ENCODE data around the gene PCSK2. TPM values are rescaled to one million over a fixed set of nuclear protein-coding genes. Genes with fewer than 3 reads are reported as not detected.

Gene PCSK2
- total RNA-seq, 3 donors from 2014 or later, result not detected

DNA sequence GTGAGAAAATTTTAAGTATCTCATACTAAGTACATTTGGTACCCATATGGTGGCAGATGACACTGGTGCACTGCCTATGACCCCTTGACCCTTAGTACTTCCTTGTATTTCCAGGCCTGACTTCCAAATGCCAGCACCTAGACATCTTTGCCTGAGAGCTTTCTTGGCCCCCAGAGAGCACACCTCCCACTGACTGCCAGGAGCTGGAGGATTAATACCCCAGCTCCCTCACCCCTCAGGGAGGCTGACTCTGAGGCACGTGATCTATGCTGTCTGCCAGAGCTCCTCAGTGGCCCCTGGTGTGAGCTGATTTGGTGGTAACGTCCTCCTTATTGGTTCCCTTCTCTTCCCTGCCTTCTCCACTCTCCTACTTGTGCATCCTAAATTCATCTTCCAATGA, 266.3 kb downstream of the PCSK2 start:
- no peaks in the 10 kb centered on the region for H3K4me1 Mint-ChIP-seq (ENCODE audit: low read depth)
- H3K36me3 Mint-ChIP-seq (ENCODE audit: insufficient read depth), result no peaks in the 10 kb centered on the region
- no peak for ATAC-seq
- H3K27me3 Mint-ChIP-seq (ENCODE audit: low read depth), result no peaks in the 10 kb centered on the region
- DNase-seq, result no peak
- H3K4me3 Mint-ChIP-seq, result no peak overlapping the region
- H3K9me3 Mint-ChIP-seq, result no peaks in the 10 kb centered on the region

DNA sequence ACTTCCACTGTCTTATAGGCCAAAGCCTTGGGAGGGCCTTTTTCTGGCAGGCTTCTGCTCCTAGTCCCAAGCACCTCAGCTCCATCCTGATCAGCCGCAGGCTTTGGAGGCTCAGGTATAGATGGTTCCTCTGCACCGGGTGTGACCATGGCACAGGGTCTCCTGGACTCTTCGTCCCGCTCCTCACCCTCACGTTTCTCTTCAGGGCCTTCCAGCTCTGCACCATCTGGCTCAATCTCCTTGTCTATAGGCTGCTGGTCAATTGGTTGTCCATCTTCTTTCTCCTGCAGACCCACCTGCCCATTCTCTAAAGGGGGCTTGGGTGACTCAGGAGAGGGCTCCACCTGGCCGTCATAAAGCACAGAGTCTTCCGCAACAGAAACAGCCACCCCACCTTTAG, 267.4 kb downstream of the PCSK2 start:
- no peaks in the 10 kb centered on the region for H3K4me1 Mint-ChIP-seq (ENCODE audit: low read depth)
- H3K9me3 Mint-ChIP-seq, result no peaks in the 10 kb centered on the region
- ATAC-seq (no peak), DNase-seq (no peak)
- H3K4me3 Mint-ChIP-seq, result no peak overlapping the region
- no peaks in the 10 kb centered on the region for H3K27me3 Mint-ChIP-seq (ENCODE audit: low read depth)
- no peaks in the 10 kb centered on the region for H3K36me3 Mint-ChIP-seq (ENCODE audit: insufficient read depth)

- H3K4me1 Mint-ChIP-seq (ENCODE audit: low read depth), result no peaks in the 10 kb centered on the region
- H3K27me3 Mint-ChIP-seq (ENCODE audit: low read depth), result no peaks in the 10 kb centered on the region
- no peak overlapping the region for H3K4me3 Mint-ChIP-seq
- ATAC-seq (no peak), DNase-seq (no peak)
- H3K36me3 Mint-ChIP-seq (ENCODE audit: insufficient read depth), result no peaks in the 10 kb centered on the region
- no peaks in the 10 kb centered on the region for H3K9me3 Mint-ChIP-seq
Measured at GRCh38 chr20:17495826-17496225, 269.0 kb downstream of the PCSK2 start.

DNA sequence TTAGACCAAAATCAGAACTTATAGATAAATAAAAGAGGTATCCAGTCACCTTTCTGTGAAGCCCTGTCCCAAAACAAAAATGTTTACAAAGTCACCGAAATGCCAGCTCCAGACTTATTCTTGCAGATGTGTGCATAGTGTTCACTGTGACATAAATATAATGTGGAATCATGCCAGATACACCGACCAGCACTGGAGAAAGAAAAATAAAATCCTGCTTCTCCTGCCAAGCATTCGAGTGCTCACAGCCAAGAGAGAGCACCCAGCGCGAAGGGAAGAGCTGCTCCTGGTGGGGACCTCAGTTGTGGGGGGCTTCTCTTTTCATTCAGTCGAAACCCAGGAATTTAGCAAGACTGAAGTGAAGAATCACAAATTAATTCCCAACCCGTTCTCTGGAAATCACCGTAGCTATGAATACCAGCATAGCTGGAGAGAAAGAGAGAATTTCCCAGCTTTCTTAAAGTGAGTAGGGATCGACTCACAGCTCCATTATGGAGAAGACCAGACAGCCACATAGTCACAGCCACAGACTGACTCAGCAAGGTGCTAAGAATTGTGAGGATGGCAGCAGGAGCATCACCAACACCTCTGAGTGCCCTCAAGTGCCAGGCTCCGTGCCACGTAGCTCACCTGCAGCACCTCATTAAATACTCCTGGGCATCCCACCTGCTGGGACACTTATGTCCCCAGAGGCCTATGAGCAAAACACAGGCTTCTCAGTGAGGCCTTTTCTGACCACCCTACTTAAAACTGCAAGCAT, 271.2 kb downstream of the PCSK2 start:
- H3K27me3 Mint-ChIP-seq (ENCODE audit: low read depth), result no peaks in the 10 kb centered on the region
- H3K4me3 Mint-ChIP-seq, result no peak overlapping the region
- no peak for ATAC-seq
- DNase-seq, result no peak
- no peaks in the 10 kb centered on the region for H3K9me3 Mint-ChIP-seq
- H3K36me3 Mint-ChIP-seq (ENCODE audit: insufficient read depth), result no peaks in the 10 kb centered on the region
- H3K4me1 Mint-ChIP-seq (ENCODE audit: low read depth), result no peaks in the 10 kb centered on the region

GRCh38 chr20:17498641-17499040, 271.8 kb downstream of the PCSK2 start:
- no peaks in the 10 kb centered on the region for H3K36me3 Mint-ChIP-seq (ENCODE audit: insufficient read depth)
- no peak overlapping the region for H3K4me3 Mint-ChIP-seq
- ATAC-seq (no peak), DNase-seq (no peak)
- peaks cover 4% of the 10 kb centered on the region for H3K4me1 Mint-ChIP-seq (ENCODE audit: low read depth)
- H3K27me3 Mint-ChIP-seq (ENCODE audit: low read depth), result no peaks in the 10 kb centered on the region
- no peaks in the 10 kb centered on the region for H3K9me3 Mint-ChIP-seq

GRCh38 chr20:17499041-17499440, 272.2 kb downstream of the PCSK2 start:
- H3K9me3 Mint-ChIP-seq, result no peaks in the 10 kb centered on the region
- H3K4me1 Mint-ChIP-seq (ENCODE audit: low read depth), result peaks cover 8% of the 10 kb centered on the region
- H3K27me3 Mint-ChIP-seq (ENCODE audit: low read depth), result no peaks in the 10 kb centered on the region
- ATAC-seq (no peak), DNase-seq (no peak)
- no peaks in the 10 kb centered on the region for H3K36me3 Mint-ChIP-seq (ENCODE audit: insufficient read depth)
- no peak overlapping the region for H3K4me3 Mint-ChIP-seq

- ATAC-seq (no peak), DNase-seq (no peak)
- Mint-ChIP-seq H3K4me3 (no peak overlapping the region), H3K4me1 (ENCODE audit: low read depth) (peaks cover 20% of the 10 kb centered on the region), H3K36me3 (ENCODE audit: insufficient read depth) (no peaks in the 10 kb centered on the region), H3K9me3 (no peaks in the 10 kb centered on the region), H3K27me3 (ENCODE audit: low read depth) (no peaks in the 10 kb centered on the region)
Measured at GRCh38 chr20:17500271-17500670, 273.4 kb downstream of the PCSK2 start.

DNA sequence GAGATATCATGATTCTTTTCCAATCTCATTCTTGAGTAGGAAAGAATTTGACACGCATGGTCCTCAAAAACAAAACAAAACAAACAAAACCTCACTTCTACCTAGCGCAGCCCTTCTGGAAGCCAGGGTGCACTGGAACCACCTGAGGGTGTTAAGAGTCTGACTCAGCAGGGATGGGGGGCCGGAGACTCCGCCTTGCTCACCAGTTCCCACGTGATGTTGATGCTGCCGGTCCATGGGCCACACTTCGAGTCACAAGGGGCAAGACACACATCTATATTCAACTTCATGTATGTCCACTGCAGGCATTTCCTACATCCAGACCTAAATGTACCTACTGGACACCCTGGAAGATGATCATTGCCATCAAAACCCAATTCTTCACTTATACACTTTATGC, 274.0 kb downstream of the PCSK2 start:
- H3K4me3 Mint-ChIP-seq, result no peak overlapping the region
- DNase-seq (no peak), ATAC-seq (no peak)
- H3K27me3 Mint-ChIP-seq (ENCODE audit: low read depth), result no peaks in the 10 kb centered on the region
- H3K9me3 Mint-ChIP-seq, result no peaks in the 10 kb centered on the region
- H3K4me1 Mint-ChIP-seq (ENCODE audit: low read depth), result peaks cover 26% of the 10 kb centered on the region
- no peaks in the 10 kb centered on the region for H3K36me3 Mint-ChIP-seq (ENCODE audit: insufficient read depth)

DNA sequence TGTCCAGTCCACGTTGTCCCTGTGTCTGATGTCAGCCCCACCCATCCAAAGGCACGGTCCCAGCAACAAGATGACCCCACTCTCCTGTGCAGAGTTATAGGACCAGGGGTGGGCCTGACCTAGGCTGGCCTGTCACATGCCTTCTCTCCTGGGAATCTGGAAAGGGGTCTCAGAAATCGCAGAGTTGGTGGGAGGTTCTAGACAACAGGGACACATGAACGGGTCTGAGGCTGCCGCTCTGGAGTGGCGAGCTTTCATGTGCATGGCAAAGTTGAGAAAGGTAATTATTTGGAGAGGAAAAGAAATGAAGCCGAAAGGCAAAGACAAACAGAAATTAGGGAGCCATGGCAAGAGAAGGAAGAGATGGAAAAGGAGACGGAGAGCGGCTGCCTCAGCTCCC, 274.9 kb downstream of the PCSK2 start:
- peaks cover 31% of the 10 kb centered on the region for H3K4me1 Mint-ChIP-seq (ENCODE audit: low read depth)
- no peaks in the 10 kb centered on the region for H3K27me3 Mint-ChIP-seq (ENCODE audit: low read depth)
- DNase-seq (no peak), ATAC-seq (no peak)
- H3K4me3 Mint-ChIP-seq, result no peak overlapping the region
- no peaks in the 10 kb centered on the region for H3K36me3 Mint-ChIP-seq (ENCODE audit: insufficient read depth)
- H3K9me3 Mint-ChIP-seq, result no peaks in the 10 kb centered on the region

GRCh38 chr20:17502105-17502504, 275.3 kb downstream of the PCSK2 start:
- ATAC-seq (no peak), DNase-seq (no peak)
- no peak overlapping the region for H3K4me3 Mint-ChIP-seq
- H3K36me3 Mint-ChIP-seq (ENCODE audit: insufficient read depth), result no peaks in the 10 kb centered on the region
- H3K4me1 Mint-ChIP-seq (ENCODE audit: low read depth), result peaks cover 34% of the 10 kb centered on the region
- no peaks in the 10 kb centered on the region for H3K27me3 Mint-ChIP-seq (ENCODE audit: low read depth)
- no peaks in the 10 kb centered on the region for H3K9me3 Mint-ChIP-seq

DNA sequence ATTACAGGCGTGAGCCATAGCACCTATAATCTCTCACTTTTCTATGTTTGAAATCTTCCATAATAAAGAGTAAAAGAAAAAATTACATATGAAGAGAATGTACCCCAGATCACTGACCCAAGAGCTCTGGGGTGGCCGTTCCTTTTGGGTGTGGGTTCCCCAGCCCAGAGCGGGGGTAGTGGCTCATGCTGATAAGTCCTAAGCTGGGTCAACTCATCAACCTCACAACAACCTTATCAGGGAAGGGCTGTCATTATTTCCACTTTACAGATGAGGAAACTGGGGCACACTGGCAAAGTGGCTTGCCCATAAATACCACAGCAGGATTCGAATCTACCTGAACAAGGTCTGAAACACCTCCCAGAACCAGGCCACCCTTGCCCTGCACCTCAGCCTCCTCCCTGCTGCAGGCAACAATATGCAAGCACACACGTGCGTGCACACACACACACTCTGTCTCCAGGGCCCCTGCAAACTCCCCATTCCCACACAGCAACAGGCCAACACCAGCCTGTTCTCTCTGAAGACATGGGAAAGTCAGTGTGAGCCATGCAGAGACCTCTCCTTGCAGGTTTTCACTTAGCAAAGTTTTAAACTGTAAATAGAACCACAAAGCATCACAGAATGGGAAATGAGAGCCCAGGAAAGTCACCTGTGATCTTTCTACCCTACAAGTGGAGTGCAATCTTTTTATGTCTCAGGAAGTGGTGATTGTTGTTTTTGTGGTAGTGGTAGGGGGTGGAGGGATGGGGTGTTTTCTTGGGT, 276.6 kb downstream of the PCSK2 start:
- DNase-seq, result no peak
- no peak for ATAC-seq
- peaks cover 38% of the 10 kb centered on the region for H3K4me1 Mint-ChIP-seq (ENCODE audit: low read depth)
- H3K27me3 Mint-ChIP-seq (ENCODE audit: low read depth), result no peaks in the 10 kb centered on the region
- H3K9me3 Mint-ChIP-seq, result no peaks in the 10 kb centered on the region
- no peak overlapping the region for H3K4me3 Mint-ChIP-seq
- H3K36me3 Mint-ChIP-seq (ENCODE audit: insufficient read depth), result no peaks in the 10 kb centered on the region

DNA sequence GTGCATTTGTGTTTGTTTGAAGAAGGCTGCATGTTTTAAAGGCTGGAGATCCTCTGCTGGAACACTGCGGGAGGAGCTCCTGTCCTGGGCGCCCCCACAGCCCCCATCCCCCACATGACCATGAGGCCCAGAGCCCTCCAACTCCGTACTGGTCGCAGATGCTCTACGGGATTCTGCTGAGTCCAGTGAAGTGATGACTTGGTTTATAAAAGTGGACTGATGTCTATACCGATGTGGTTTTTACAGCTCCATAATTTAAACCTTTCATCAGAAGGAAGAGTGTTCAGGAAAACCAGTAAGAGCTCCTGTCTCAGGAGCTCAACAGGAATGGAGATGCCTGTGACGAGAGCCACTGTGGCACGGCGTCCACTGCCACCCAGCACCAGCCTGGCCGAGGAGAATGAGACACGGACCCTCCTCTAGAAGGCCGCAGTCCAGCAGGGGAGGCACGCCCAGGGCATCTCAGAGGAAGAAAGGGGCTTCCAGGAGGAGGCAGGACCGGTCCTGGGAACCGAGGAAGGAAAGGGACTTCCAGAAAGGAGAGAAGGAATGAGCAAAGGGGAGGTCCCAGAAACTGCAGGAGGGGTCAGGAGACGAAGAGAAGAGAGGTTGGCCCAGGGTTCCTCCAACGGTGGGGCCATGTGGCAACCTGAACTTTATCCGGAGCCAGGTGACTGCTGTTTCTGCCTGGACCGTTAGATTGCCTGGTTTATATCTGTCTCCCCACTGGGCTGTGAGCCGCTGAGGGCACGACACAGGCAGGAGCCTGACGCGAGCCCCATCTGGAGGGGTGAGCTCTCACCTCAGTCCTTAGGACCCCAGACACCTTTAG, 277.4 kb downstream of the PCSK2 start:
- Mint-ChIP-seq H3K4me3 (peak overlapping the region; percentile 84), H3K9me3 (no peaks in the 10 kb centered on the region), H3K27me3 (ENCODE audit: low read depth) (no peaks in the 10 kb centered on the region), H3K36me3 (ENCODE audit: insufficient read depth) (no peaks in the 10 kb centered on the region), H3K4me1 (ENCODE audit: low read depth) (peaks cover 38% of the 10 kb centered on the region)
- ATAC-seq (peak; percentile 27 to 31), DNase-seq (no peak)

GRCh38 chr20:17504898-17505635, 278.2 kb downstream of the PCSK2 start:
- DNase-seq (peak; percentile 11), ATAC-seq (peak; percentile 58 to 64)
- Mint-ChIP-seq H3K4me3 (peak overlapping the region; percentile 84), H3K36me3 (ENCODE audit: insufficient read depth) (no peaks in the 10 kb centered on the region), H3K4me1 (ENCODE audit: low read depth) (peaks cover 38% of the 10 kb centered on the region), H3K27me3 (ENCODE audit: low read depth) (no peaks in the 10 kb centered on the region), H3K9me3 (no peaks in the 10 kb centered on the region)

All from activated T-cell treated with anti-CD3 and anti-CD28 coated beads, Interleukin-2, amount 50 U/mL, for 4 hours (primary cell).